T-helper 17 cell (primary cell): Measurements from ENCODE around the gene CHRM3. TPM values are rescaled to one million over a fixed set of nuclear protein-coding genes. Genes with fewer than 3 reads are reported as not detected.

Experiments used
- ATAC-seq: fragments of 150-1000 bp; cut with Tn5 transposase; 2 replicates; pipeline ENCODE4 v1.10.0; 2021; ENCODE audit warnings: mild to moderate bottlenecking, moderate library complexity
- DNase-seq, 3 donors: peaks; one replicate each; pipeline versions ENCODE4 v3.0.0 to v3.0.0-alpha.2; 2020 to 2021
- H3K9me3 ChIP-seq: one replicate; pipeline ENCODE4 v1.7.0; 2013; ENCODE audit warnings: low read length, mild to moderate bottlenecking; ENCODE audit not compliant: control insufficient read depth, poor library complexity, severe bottlenecking
- H3K27ac Mint-ChIP-seq: one replicate; pipeline ENCODE4 v1.8.0; 2022; ENCODE audit warnings: mild to moderate bottlenecking, moderate library complexity, mixed read lengths
- H3K27me3 Mint-ChIP-seq: one replicate; pipeline ENCODE4 v1.8.0; 2022; ENCODE audit warnings: mixed read lengths
- H3K36me3 Mint-ChIP-seq: one replicate; pipeline ENCODE4 v1.8.0; 2022; ENCODE audit warnings: low read depth, mixed read lengths
- H3K4me1 Mint-ChIP-seq: one replicate; pipeline ENCODE4 v1.8.0; 2022; ENCODE audit warnings: mild to moderate bottlenecking, mixed read lengths
- H3K4me3 Mint-ChIP-seq: one replicate; pipeline ENCODE4 v1.8.0; 2022; ENCODE audit warnings: mild to moderate bottlenecking, moderate library complexity, mixed read lengths
- total RNA-seq, 4 donors: library from RNA in 2 of 4; stranded (reverse) in 2 of 4; gene quantifications; one replicate each; pipeline ENCODE4 v1.2.3 and lab custom pipeline; 2022 to 2026

Gene CHRM3
- total RNA-seq, 2 donors from 2014 or later = 0.02 TPM; not detected in 1

- H3K4me3 Mint-ChIP-seq = no peak overlapping the region
These were observed 36.5 kb downstream of the CHRM3 start for GRCh38 chr1:239422818-239423217.

GRCh38 chr1:239426821-239427475, 40.6 kb downstream of the CHRM3 start:
- ATAC-seq (no peak), DNase-seq (no peak)
- Mint-ChIP-seq H3K4me1 (no peaks in the 10 kb centered on the region), H3K36me3 (peaks cover 2% of the 10 kb centered on the region), H3K27ac (no peak overlapping the region), H3K27me3 (no peaks in the 10 kb centered on the region), H3K4me3 (no peak overlapping the region)
- no peaks in the 10 kb centered on the region for H3K9me3 ChIP-seq

More at GRCh38 chr1:239422818-239423217, 36.5 kb downstream of the CHRM3 start:
- Mint-ChIP-seq H3K4me1 (no peaks in the 10 kb centered on the region), H3K27ac (no peak overlapping the region), H3K27me3 (peaks cover 5% of the 10 kb centered on the region), H3K36me3 (peaks cover 2% of the 10 kb centered on the region)
- DNase-seq = no peak
- no peak for ATAC-seq
- H3K9me3 ChIP-seq = no peaks in the 10 kb centered on the region

- no peak for DNase-seq
- no peaks in the 10 kb centered on the region for H3K9me3 ChIP-seq
- H3K36me3 Mint-ChIP-seq = peaks cover 2% of the 10 kb centered on the region
- no peak for ATAC-seq
- H3K27ac Mint-ChIP-seq = no peak overlapping the region
- no peaks in the 10 kb centered on the region for H3K4me1 Mint-ChIP-seq
- no peak overlapping the region for H3K4me3 Mint-ChIP-seq
- no peaks in the 10 kb centered on the region for H3K27me3 Mint-ChIP-seq
These were observed 41.3 kb downstream of the CHRM3 start for GRCh38 chr1:239427712-239428111.

GRCh38 chr1:239428120-239428710, 41.8 kb downstream of the CHRM3 start:
- Mint-ChIP-seq H3K36me3 (peaks cover 2% of the 10 kb centered on the region), H3K4me3 (no peak overlapping the region)
- no peak for ATAC-seq

GRCh38 chr1:239429163-239429562, 42.8 kb downstream of the CHRM3 start:
- H3K9me3 ChIP-seq = no peaks in the 10 kb centered on the region
- Mint-ChIP-seq H3K27ac (no peak overlapping the region), H3K4me3 (no peak overlapping the region), H3K36me3 (peaks cover 2% of the 10 kb centered on the region), H3K4me1 (no peaks in the 10 kb centered on the region), H3K27me3 (no peaks in the 10 kb centered on the region)
- DNase-seq (no peak), ATAC-seq (no peak)

More at GRCh38 chr1:239428120-239428710, 41.8 kb downstream of the CHRM3 start:
- Mint-ChIP-seq H3K27ac (no peak overlapping the region), H3K27me3 (no peaks in the 10 kb centered on the region), H3K4me1 (no peaks in the 10 kb centered on the region)
- no peak for DNase-seq
- no peaks in the 10 kb centered on the region for H3K9me3 ChIP-seq

GRCh38 chr1:239432255-239432654, 45.9 kb downstream of the CHRM3 start:
- ATAC-seq (no peak), DNase-seq (no peak)
- H3K9me3 ChIP-seq = no peaks in the 10 kb centered on the region
- H3K27me3 Mint-ChIP-seq = peaks cover 6% of the 10 kb centered on the region
- no peaks in the 10 kb centered on the region for H3K36me3 Mint-ChIP-seq
- no peaks in the 10 kb centered on the region for H3K4me1 Mint-ChIP-seq
- H3K27ac Mint-ChIP-seq = no peak overlapping the region
- H3K4me3 Mint-ChIP-seq = no peak overlapping the region

GRCh38 chr1:239434181-239434580, 47.8 kb downstream of the CHRM3 start:
- Mint-ChIP-seq H3K4me1 (no peaks in the 10 kb centered on the region), H3K36me3 (no peaks in the 10 kb centered on the region)

More at GRCh38 chr1:239434181-239434580, 47.8 kb downstream of the CHRM3 start:
- Mint-ChIP-seq H3K27me3 (peaks cover 11% of the 10 kb centered on the region), H3K4me3 (no peak overlapping the region), H3K27ac (no peak overlapping the region)
- no peak for ATAC-seq
- H3K9me3 ChIP-seq = no peaks in the 10 kb centered on the region
- no peak for DNase-seq
